H9 (cell line): Measurements from ENCODE around the gene GRB14. TPM values are rescaled to one million over a fixed set of nuclear protein-coding genes. Genes with fewer than 3 reads are reported as not detected.
"Not testable (repeated sequence)": the region's sequence is repeated elsewhere in the genome, so short reads cannot be mapped to it uniquely, and the experiment has no call there.

Source experiments
- DNase-seq: peaks from one replicate; pipeline ENCODE4 v3.0.0-alpha.2; 2017
- H2AFZ ChIP-seq: one replicate; pipeline ENCODE4 v1.6.1; 2013; ENCODE audit warnings: mild to moderate bottlenecking, low read length, control low read depth, moderate library complexity
- H2AK5ac ChIP-seq: 2 replicates; pipeline ENCODE4 v1.6.1; 2013; ENCODE audit warnings: low read length, control low read depth, mixed read lengths; ENCODE audit not compliant: insufficient read length
- H2BK120ac ChIP-seq: one replicate; pipeline ENCODE4 v1.6.1; 2013; ENCODE audit warnings: low read depth, mild to moderate bottlenecking, low read length, control low read depth, inconsistent platforms; ENCODE audit not compliant: poor library complexity, severe bottlenecking
- H2BK12ac ChIP-seq: 2 replicates; pipeline ENCODE4 v1.6.1; 2013; ENCODE audit warnings: low read length, control low read depth, mixed read lengths, low read depth; ENCODE audit not compliant: insufficient read length
- H2BK15ac ChIP-seq: 2 replicates; pipeline ENCODE4 v1.6.1; 2013; ENCODE audit warnings: low read depth, low read length, control low read depth
- H2BK20ac ChIP-seq: one replicate; pipeline ENCODE4 v1.6.1; 2013; ENCODE audit warnings: low read depth, mild to moderate bottlenecking, low read length, control low read depth, inconsistent platforms; ENCODE audit not compliant: poor library complexity, severe bottlenecking
- H2BK5ac ChIP-seq: 2 replicates; pipeline ENCODE4 v1.6.1; 2013; ENCODE audit warnings: low read length, control low read depth, mixed read lengths; ENCODE audit not compliant: insufficient read length
- H3K14ac ChIP-seq: 2 replicates; pipeline ENCODE4 v1.6.1; 2013; ENCODE audit warnings: low read length, control low read depth; ENCODE audit not compliant: insufficient read depth
- H3K18ac ChIP-seq: 2 replicates; pipeline ENCODE4 v1.6.1; 2013; ENCODE audit warnings: low read depth, mild to moderate bottlenecking, mixed read lengths, low read length, control low read depth; ENCODE audit not compliant: insufficient read length
- H3K23ac ChIP-seq: 2 replicates; pipeline ENCODE4 v1.6.1; 2013; ENCODE audit warnings: low read length, control low read depth, mixed read lengths, low read depth; ENCODE audit not compliant: insufficient read length
- H3K23me2 ChIP-seq: 2 replicates; pipeline ENCODE4 v1.6.1; 2013; ENCODE audit warnings: low read depth, mild to moderate bottlenecking, mixed read lengths, low read length, control low read depth; ENCODE audit not compliant: insufficient read length, poor library complexity, severe bottlenecking
- H3K27ac ChIP-seq: 2 replicates; pipeline ENCODE4 v1.5.1; 2013; ENCODE audit warnings: low read length, control low read depth, mixed read lengths, low read depth; ENCODE audit not compliant: insufficient read length
- H3K27me3 ChIP-seq: 2 replicates; pipeline ENCODE4 v1.6.1; 2013; ENCODE audit warnings: low read length, control low read depth, inconsistent platforms; ENCODE audit not compliant: insufficient read depth
- H3K4ac ChIP-seq: 2 replicates; pipeline ENCODE4 v1.6.1; 2013; ENCODE audit warnings: low read depth, mild to moderate bottlenecking, control low read depth, inconsistent platforms, low read length, moderate library complexity
- H3K4me1 ChIP-seq: 2 replicates; pipeline ENCODE4 v1.6.1; 2013; ENCODE audit warnings: low read length, control low read depth, inconsistent platforms; ENCODE audit not compliant: insufficient read depth
- H3K4me2 ChIP-seq: 2 replicates; pipeline ENCODE4 v1.6.1; 2013; ENCODE audit warnings: low read length, control low read depth, mixed read lengths; ENCODE audit not compliant: insufficient read length, insufficient read depth
- H3K56ac ChIP-seq: 2 replicates; pipeline ENCODE4 v1.6.1; 2013; ENCODE audit warnings: low read depth, mild to moderate bottlenecking, mixed read lengths, low read length, control low read depth; ENCODE audit not compliant: insufficient read length
- H3K79me1 ChIP-seq: 2 replicates; pipeline ENCODE4 v1.6.1; 2013; ENCODE audit warnings: low read depth, mild to moderate bottlenecking, moderate library complexity, low read length, control low read depth, inconsistent platforms; ENCODE audit not compliant: insufficient read depth, poor library complexity, severe bottlenecking
- H3K79me2 ChIP-seq: 2 replicates; pipeline ENCODE4 v1.6.1; 2013; ENCODE audit warnings: low read length, control low read depth, inconsistent platforms; ENCODE audit not compliant: insufficient read depth
- H3K9ac ChIP-seq: 2 replicates; pipeline ENCODE4 v1.6.1; 2013; ENCODE audit warnings: low read length, control low read depth, mixed read lengths; ENCODE audit not compliant: insufficient read length; ENCODE audit errors: extremely low read depth
- H3K9me3 ChIP-seq: one replicate; pipeline ENCODE4 v1.6.1; 2013; ENCODE audit warnings: low read depth, low read length, inconsistent platforms; ENCODE audit not compliant: control insufficient read depth
- H3T11ph ChIP-seq: one replicate; pipeline ENCODE4 v1.6.1; 2013; ENCODE audit warnings: mild to moderate bottlenecking, low read length, control low read depth, inconsistent platforms
- H4K20me1 ChIP-seq: one replicate; pipeline ENCODE4 v1.6.1; 2013; ENCODE audit not compliant: control insufficient read depth, insufficient read length, insufficient read depth
- H4K5ac ChIP-seq: 2 replicates; pipeline ENCODE4 v1.6.1; 2013; ENCODE audit warnings: low read depth, mild to moderate bottlenecking, mixed read lengths, low read length, control low read depth; ENCODE audit not compliant: insufficient read length
- H4K8ac ChIP-seq: replicated peaks from 2 replicates; pipeline ENCODE4 v1.6.1; 2013; ENCODE audit warnings: low read length, control low read depth, mixed read lengths, low read depth; ENCODE audit not compliant: insufficient read length
- H4K91ac ChIP-seq: 2 replicates; pipeline ENCODE4 v1.6.1; 2013; ENCODE audit warnings: low read depth, mild to moderate bottlenecking, moderate library complexity, mixed read lengths, low read length, control low read depth; ENCODE audit not compliant: insufficient read length
- H3K27ac Mint-ChIP-seq, 3 experiments: 2 replicates in 2 of 3; 3 replicates in 1 of 3; pipeline ENCODE4 v1.8.0; 2020 to 2021; ENCODE audit warnings: mixed read lengths in 3 of 3, mild to moderate bottlenecking in 1 of 3, moderate library complexity in 1 of 3
- H3K27me3 Mint-ChIP-seq: 2 replicates; pipeline ENCODE4 v1.8.0; 2021; ENCODE audit warnings: low read depth, mild to moderate bottlenecking, moderate library complexity, mixed read lengths
- H3K36me3 Mint-ChIP-seq, 3 experiments: 2 replicates in 2 of 3; 3 replicates in 1 of 3; pipeline ENCODE4 v1.8.0; 2020 to 2021; ENCODE audit warnings: low read depth in 3 of 3, mixed read lengths in 3 of 3; ENCODE audit not compliant: insufficient read depth in 1 of 3
- H3K4me1 Mint-ChIP-seq, 2 experiments: 2 replicates each; pipeline ENCODE4 v1.8.0; 2020; ENCODE audit warnings: mixed read lengths in 2 of 2
- H3K4me3 Mint-ChIP-seq, 2 experiments: 2 replicates in 1 of 2; 3 replicates in 1 of 2; pipeline ENCODE4 v1.8.0; 2020 to 2021; ENCODE audit warnings: mild to moderate bottlenecking in 2 of 2, mixed read lengths in 2 of 2, moderate library complexity in 1 of 2
- H3K9me3 Mint-ChIP-seq, 2 experiments: 2 replicates in 1 of 2; 3 replicates in 1 of 2; pipeline ENCODE4 v1.8.0; 2020; ENCODE audit warnings: mild to moderate bottlenecking in 2 of 2, mixed read lengths in 2 of 2, moderate library complexity in 1 of 2
- CTCF ChIP-seq: fragments of 200-600 bp; sonication (generic); conservative IDR thresholded peaks from 3 replicates; pipeline ENCODE4 v1.8.0; 2021; ENCODE audit warnings: antibody characterized with exemption, mild to moderate bottlenecking
- WGBS: extraction: QIAGEN DNeasy Blood & Tissue Kit; methylation state at CpG from one replicate; pipeline ENCODE4 v1.1.7; 2013; ENCODE audit warnings: missing lambda C conversion rate, low lambda C conversion rate, mixed read lengths; ENCODE audit not compliant: insufficient read length; ENCODE audit errors: extremely low coverage; 5-methylcytosine and 5-hydroxymethylcytosine counted together
- total RNA-seq: library from RNA; stranded (reverse); gene quantifications from 2 replicates; pipeline ENCODE4 v1.2.1, GENCODE V29; 2021

Gene GRB14
- total RNA-seq, 1 experiment from 2014 or later: 7.6 TPM

- H3K14ac ChIP-seq: no peak overlapping the region
- H3K4me1 Mint-ChIP-seq: peaks cover 5 to 6% of the 10 kb centered on the region in 2 experiments
- no peak overlapping the region for H2AK5ac ChIP-seq
- H3K23me2 ChIP-seq: no peaks in the 10 kb centered on the region
- no peaks in the 10 kb centered on the region for H4K20me1 ChIP-seq
- H3K27ac Mint-ChIP-seq: no peak overlapping the region
- WGBS: no CpG with 5 or more reads among the region's 2 CpGs
- H3K4me1 ChIP-seq: no peaks in the 10 kb centered on the region; the same call in 1 of the 2 replicates
- H2BK5ac ChIP-seq: no peak overlapping the region
- H3K4ac ChIP-seq: no peak overlapping the region
- H2BK15ac ChIP-seq: no peak overlapping the region
- H2AFZ ChIP-seq: no peak overlapping the region
- H3K79me2 ChIP-seq: no peaks in the 10 kb centered on the region
- H3K4me3 Mint-ChIP-seq: no peak overlapping the region
- H2BK12ac ChIP-seq: no peak overlapping the region
- no peak overlapping the region for H3K56ac ChIP-seq
- H4K91ac ChIP-seq: no peak overlapping the region
- H3K9ac ChIP-seq: no peak overlapping the region
- peaks cover 0 to under 1% (median 0%) of the 10 kb centered on the region in 3 experiments; a peak in 1 of 7 replicates for H3K36me3 Mint-ChIP-seq
- no peaks in the 10 kb centered on the region for H3K9me3 ChIP-seq
- H3K23ac ChIP-seq: no peak overlapping the region
- H2BK20ac ChIP-seq: no peak overlapping the region
- no peak overlapping the region for H4K8ac ChIP-seq
- no peaks in the 10 kb centered on the region for H3K79me1 ChIP-seq
- H3K18ac ChIP-seq: no peak overlapping the region
- H3K9me3 Mint-ChIP-seq: no peaks in the 10 kb centered on the region
- no peak overlapping the region for H3K4me2 ChIP-seq
- H3K27ac ChIP-seq: no peak overlapping the region
- H3T11ph ChIP-seq: no peak overlapping the region
- TF ChIP-seq CTCF: no peak
- H2BK120ac ChIP-seq: no peak overlapping the region
- DNase-seq: no peak
- H4K5ac ChIP-seq: no peak overlapping the region
- peaks cover 15% of the 10 kb centered on the region for H3K27me3 Mint-ChIP-seq
- H3K27me3 ChIP-seq: no peaks in the 10 kb centered on the region
Measured at GRCh38 chr2:164642268-164642667, 21.0 kb upstream of the GRB14 start.

- H4K5ac ChIP-seq, H3K56ac ChIP-seq, H3K23ac ChIP-seq, H2BK20ac ChIP-seq, H3K18ac ChIP-seq, H3T11ph ChIP-seq, H3K27ac ChIP-seq, H3K79me2 ChIP-seq, H3K4me1 ChIP-seq, H3K14ac ChIP-seq, H4K20me1 ChIP-seq, H3K4me3 Mint-ChIP-seq, H2BK12ac ChIP-seq, H3K9me3 Mint-ChIP-seq, H2BK15ac ChIP-seq, H3K27me3 ChIP-seq, H4K91ac ChIP-seq, H3K27me3 Mint-ChIP-seq, H3K9me3 ChIP-seq, H3K9ac ChIP-seq, H4K8ac ChIP-seq, DNase-seq, H3K4ac ChIP-seq, H3K79me1 ChIP-seq, H3K27ac Mint-ChIP-seq, H2AK5ac ChIP-seq, H3K36me3 Mint-ChIP-seq, H2BK120ac ChIP-seq, H3K23me2 ChIP-seq, H2AFZ ChIP-seq, H3K4me2 ChIP-seq, H2BK5ac ChIP-seq: not testable (repeated sequence)
- H3K4me1 Mint-ChIP-seq: peaks cover 16 to 17% of the 10 kb centered on the region in 2 experiments
- no CpG with 5 or more reads among the region's 3 CpGs for WGBS
Measured at GRCh38 chr2:164628319-164628718, 7.0 kb upstream of the GRB14 start.
